GM20000 (cell line): ENCODE results near the gene BCL2L12.
"Not testable (repeated sequence)": the region's sequence is repeated elsewhere in the genome, so short reads cannot be mapped to it uniquely, and the experiment has no call there.

ENCODE experiments used
- DNase-seq: peaks from one replicate; pipeline ENCODE4 v3.0.0; 2012; ENCODE audit warnings: low spot score
- CTCF ChIP-seq: IDR thresholded peaks from 2 replicates; pipeline ENCODE4 v1.5.1; 2012; ENCODE audit warnings: mild to moderate bottlenecking, control low read depth; ENCODE audit errors: extremely low read depth, missing control alignments

The BCL2L12 gene

GRCh38 chr19:49665351-49666119, at the start of gene BCL2L12, which contains the start of gene IRF3:
Gene BCL2L12, plus strand, starts transcription at chr19:49665933. Its CDS starts 760 bp downstream, at chr19:49666693.
Gene IRF3, minus strand, starts transcription at chr19:49665857. Its CDS starts 1,019 bp downstream, at chr19:49664838.
- DNase-seq: peak; percentile 99
- no peak for TF ChIP-seq CTCF

- TF ChIP-seq CTCF: no peak
- no peak for DNase-seq
Observed at GRCh38 chr19:49616532-49616931, 49.2 kb upstream of the BCL2L12 start.

GRCh38 chr19:49616945-49617344, 48.8 kb upstream of the BCL2L12 start:
- no peak for TF ChIP-seq CTCF
- no peak for DNase-seq

- DNase-seq: not testable (repeated sequence)
Observed at GRCh38 chr19:49617860-49618259, 47.9 kb upstream of the BCL2L12 start.

GRCh38 chr19:49624967-49625910, 40.5 kb upstream of the BCL2L12 start:
- TF ChIP-seq CTCF: no peak
- no peak for DNase-seq

GRCh38 chr19:49626226-49626625, 39.5 kb upstream of the BCL2L12 start:
- TF ChIP-seq CTCF: no peak
- no peak for DNase-seq

- no peak for TF ChIP-seq CTCF
- no peak for DNase-seq
Observed at GRCh38 chr19:49629659-49630058, 36.1 kb upstream of the BCL2L12 start.
